HepG2 (cell line): ENCODE measurements around the gene KLHL3. TPM values are rescaled to one million over a fixed set of nuclear protein-coding genes. Genes with fewer than 3 reads are reported as not detected.

ENCODE experiments used
- ATAC-seq: fragments of 200-7000 bp; cut with Tn5 transposase; 3 replicates; pipeline ENCODE4 v1.9.1; 2020; ENCODE audit warnings: mild to moderate bottlenecking, moderate library complexity
- BruUV-seq: library from RNA; stranded (reverse); fragments of 400-500 nt; replicated peaks from 2 replicates; lab custom pipeline; 2021; lab: Mats Ljungman, UMichigan
- CTCF ChIA-PET: fragments of 300-600 bp; formaldehyde crosslinking; extraction: SDS; loops from one replicate; lab custom pipeline; 2021; ENCODE audit warnings: low total read pairs, inconsistent platforms, low intra/inter-chr PET ratio; lab: Yijun Ruan, JAX
- POLR2A ChIA-PET: fragments of 350-600 bp; sonication (Branson Sonifier 250); formaldehyde crosslinking; loops from one replicate; lab custom pipeline; 2020; ENCODE audit warnings: antibody characterized with exemption, inconsistent platforms; lab: Yijun Ruan, JAX
- DNase-seq: peaks from one replicate; pipeline ENCODE4 v3.0.0-alpha.2; 2015; ENCODE audit warnings: low spot score
- FAIRE-seq: peaks from 3 replicates; lab custom pipeline; 2011; peaks lifted over from hg19 to GRCh38; lab: Jason Lieb, UNC
- H2AFZ ChIP-seq: one replicate; pipeline ENCODE4 v1.6.1; 2011; ENCODE audit warnings: low read length, inconsistent platforms
- H3K27ac ChIP-seq: fragments of 300-600 bp; 3 replicates; pipeline ENCODE4 v1.8.0; 2011; ENCODE audit warnings: mixed run types, mild to moderate bottlenecking, mixed read lengths, low read length, inconsistent platforms; ENCODE audit not compliant: insufficient read depth; ENCODE audit errors: extremely low read length
- H3K27me3 ChIP-seq, 2 experiments: fragments of 200-600 bp in 1 of 2; 2 replicates in 1 of 2; 3 replicates in 1 of 2; pipeline versions ENCODE4 v1.6.0 to v1.8.0; 2011; ENCODE audit warnings: low read length in 2 of 2, mild to moderate bottlenecking in 2 of 2, moderate library complexity in 2 of 2, inconsistent platforms in 1 of 2; ENCODE audit not compliant: insufficient read depth in 2 of 2, control insufficient read depth in 1 of 2
- H3K36me3 ChIP-seq, 2 experiments: fragments of 200-600 bp in 1 of 2; replicated peaks in 1 of 2; 2 replicates in 1 of 2; 3 replicates in 1 of 2; pipeline versions ENCODE4 v1.5.1 to v1.8.0; 2011; ENCODE audit warnings: low read length in 2 of 2, inconsistent platforms in 1 of 2; ENCODE audit not compliant: insufficient read depth in 2 of 2, control insufficient read depth in 1 of 2
- H3K4me1 ChIP-seq: 2 replicates; pipeline ENCODE4 v1.5.1; 2012; ENCODE audit warnings: low read length, inconsistent platforms; ENCODE audit not compliant: insufficient read depth
- H3K4me2 ChIP-seq: 2 replicates; pipeline ENCODE4 v1.6.0; 2011; ENCODE audit warnings: low read depth, low read length, inconsistent platforms
- H3K4me3 ChIP-seq, 3 experiments: fragments of 200-600 bp in 1 of 3; sonication (generic), shearing (Covaris generic) in 1 of 3; replicated peaks in 1 of 3; 2 replicates each; pipeline ENCODE4 v1.5.1; 2011 to 2016; ENCODE audit warnings: low read length in 3 of 3, inconsistent platforms in 2 of 3, low read depth in 2 of 3, mild to moderate bottlenecking in 2 of 3, control low read depth in 1 of 3, mixed read lengths in 1 of 3; ENCODE audit not compliant: insufficient read depth in 1 of 3
- H3K79me2 ChIP-seq: one replicate; pipeline ENCODE4 v1.6.1; 2011; ENCODE audit warnings: low read length, inconsistent platforms; ENCODE audit not compliant: insufficient read depth
- H3K9ac ChIP-seq: 2 replicates; pipeline ENCODE4 v1.6.0; 2011; ENCODE audit warnings: mild to moderate bottlenecking, low read depth, low read length, inconsistent platforms; ENCODE audit not compliant: insufficient read depth
- H3K9me3 ChIP-seq: 2 replicates; pipeline ENCODE4 v1.5.1; 2012; ENCODE audit warnings: mild to moderate bottlenecking, low read length
- H4K20me1 ChIP-seq: 2 replicates; pipeline ENCODE4 v1.6.0; 2011; ENCODE audit warnings: inconsistent platforms, mild to moderate bottlenecking, low read length, moderate library complexity; ENCODE audit not compliant: insufficient read depth
- ARHGAP35 ChIP-seq: sonication (generic); formaldehyde crosslinking; IDR thresholded peaks from 2 replicates; pipeline ENCODE4 v1.9.0; 2022; ENCODE audit warnings: mild to moderate bottlenecking, inconsistent platforms, moderate library complexity, missing genetic modification reagents, borderline replicate concordance
- KIAA2018 ChIP-seq: sonication (generic); formaldehyde crosslinking; IDR thresholded peaks from 2 replicates; pipeline ENCODE4 v1.5.0; 2020; ENCODE audit warnings: mild to moderate bottlenecking, missing genetic modification reagents, borderline replicate concordance
- NAIF1 ChIP-seq: sonication (generic); formaldehyde crosslinking; IDR thresholded peaks from 2 replicates; pipeline ENCODE4 v1.5.0; 2020; ENCODE audit warnings: mild to moderate bottlenecking, missing genetic modification reagents, borderline replicate concordance
- SIN3A ChIP-seq: IDR thresholded peaks from 2 replicates; pipeline ENCODE4 v1.6.1; 2011; ENCODE audit warnings: low read depth, mild to moderate bottlenecking, control low read depth, low read length, borderline replicate concordance
- ZNF234 ChIP-seq: sonication (generic); formaldehyde crosslinking; conservative IDR thresholded peaks from 2 replicates; pipeline ENCODE4 v1.5.1; 2020; ENCODE audit warnings: mild to moderate bottlenecking, missing genetic modification reagents
- ZNF235 ChIP-seq: sonication (generic); formaldehyde crosslinking; IDR thresholded peaks from 2 replicates; pipeline ENCODE4 v1.8.1; 2023; ENCODE audit warnings: mild to moderate bottlenecking, missing genetic modification reagents, borderline replicate concordance
- ZNF598 ChIP-seq: sonication (generic); formaldehyde crosslinking; IDR thresholded peaks from 2 replicates; pipeline ENCODE4 v1.5.1; 2020; ENCODE audit warnings: mild to moderate bottlenecking, missing genetic modification reagents, borderline replicate concordance
- WGBS: methylation state at CpG from one replicate; pipeline ENCODE4 v1.1.6; 2017; ENCODE audit warnings: low lambda C conversion rate; 5-methylcytosine and 5-hydroxymethylcytosine counted together
- in situ Hi-C: cut with HindIII; loops from 2 replicates; pipeline ENCODE4 v1.10.0; 2017; ENCODE audit warnings: low pct_unique_long_range_greater_than_20kb; ENCODE audit not compliant: extremely low pct_ligation_motif_present
- intact Hi-C: fragments of 100-400 bp; cut with micrococcal nuclease; formaldehyde crosslinking; loops from one replicate; pipeline ENCODE4 v1.10.0; 2022; ENCODE audit not compliant: unreplicated experiment
- polyA plus RNA-seq, 8 experiments: library from polyadenylated mRNA; depleted of rRNA in 3 of 8; stranded (reverse) in 7 of 8; unstranded in 1 of 8; fragments of >200 nt; fragmentation: Illumina TruSeq in 4 of 8; extraction: Trizol in 4 of 8; gene quantifications; 2 replicates each; pipeline versions ENCODE4 v1.2.1 to v1.2.3, GENCODE V29; 2011 to 2016; ENCODE audit warnings: low read depth in 4 of 8, missing spikeins in 1 of 8, mixed read lengths in 1 of 8; ENCODE audit not compliant: insufficient read depth in 1 of 8
- total RNA-seq, 5 experiments: library from RNA; depleted of rRNA; stranded (reverse); fragments of >200 nt; fragmentation: Illumina TruSeq; extraction: Trizol; gene quantifications; 2 replicates each; pipeline ENCODE4 v1.2.3, GENCODE V29; 2016; ENCODE audit warnings: low read depth in 1 of 5

The KLHL3 gene
- total and polyA plus RNA-seq, 2 of the 13 experiments (the other 11 are each of a cell fraction or from before 2014, with no cell fraction given) = 0.02 to 0.08 TPM

- peaks cover 10% of the 10 kb centered on the region for H3K4me1 ChIP-seq
- WGBS = 62% methylated on average over 12 of the region's 12 CpGs
- in situ Hi-C loops (no loop called here), intact Hi-C loops (no loop called here)
- BruUV-seq = no TSS peak
- H3K4me3 ChIP-seq = no peak overlapping the region
- FAIRE-seq = no peak
- no peak overlapping the region for H3K4me2 ChIP-seq
- no peak overlapping the region for H3K27ac ChIP-seq
- H4K20me1 ChIP-seq = no peaks in the 10 kb centered on the region
- H3K9me3 ChIP-seq = no peaks in the 10 kb centered on the region
- ChIA-PET CTCF (no interaction called here), POLR2A (no interaction called here)
- peaks cover 0 to 3% of the 10 kb centered on the region in 2 experiments; a peak in 1 of 5 replicates for H3K27me3 ChIP-seq
- no peak overlapping the region for H3K9ac ChIP-seq
- H3K79me2 ChIP-seq = no peaks in the 10 kb centered on the region
- ATAC-seq = no peak
- no peak overlapping the region for H2AFZ ChIP-seq
- H3K36me3 ChIP-seq = no peaks in the 10 kb centered on the region
- DNase-seq = no peak
- no peak for TF ChIP-seq KIAA2018 (CRISPR knock-in tag)
- TF ChIP-seq ARHGAP35 (CRISPR knock-in tag) = no peak
- no peak for TF ChIP-seq ZNF234 (CRISPR knock-in tag)
- TF ChIP-seq SIN3A = no peak
- no peak for TF ChIP-seq ZNF235 (CRISPR knock-in tag)
- no peak for TF ChIP-seq ZNF598 (CRISPR knock-in tag)
- TF ChIP-seq NAIF1 (CRISPR knock-in tag) = no peak
Observed at GRCh38 chr5:137619191-137619870, 116.6 kb downstream of the KLHL3 start.
